GM10248 (cell line): Measurements from ENCODE around the gene PCIF1.
A peak's percentile ranks its signal among the peaks of the same experiment; 100 is the strongest.

Experiments
- CTCF ChIA-PET: fragments of 300-600 bp; sonication (Branson Sonifier 250); formaldehyde crosslinking; extraction: SDS; loops from one replicate; lab custom pipeline; 2021; ENCODE audit warnings: antibody characterized with exemption; lab: Yijun Ruan, JAX
- POLR2A ChIA-PET: fragments of 350-650 bp; sonication (Branson Sonifier 250); formaldehyde crosslinking; extraction: SDS; loops from one replicate; lab custom pipeline; 2020; ENCODE audit warnings: antibody characterized with exemption; lab: Yijun Ruan, JAX
- DNase-seq: peaks from one replicate; pipeline ENCODE4 v3.0.0; 2012; ENCODE audit errors: extremely low spot score
- TF ChIP-seq, protein P1 (sequence below): IDR thresholded peaks from 2 replicates; pipeline ENCODE4 v1.5.1; 2012; ENCODE audit warnings: mild to moderate bottlenecking, low read depth; ENCODE audit errors: extremely low read depth, missing control alignments, control extremely low read depth

PCIF1 gene

DNA sequence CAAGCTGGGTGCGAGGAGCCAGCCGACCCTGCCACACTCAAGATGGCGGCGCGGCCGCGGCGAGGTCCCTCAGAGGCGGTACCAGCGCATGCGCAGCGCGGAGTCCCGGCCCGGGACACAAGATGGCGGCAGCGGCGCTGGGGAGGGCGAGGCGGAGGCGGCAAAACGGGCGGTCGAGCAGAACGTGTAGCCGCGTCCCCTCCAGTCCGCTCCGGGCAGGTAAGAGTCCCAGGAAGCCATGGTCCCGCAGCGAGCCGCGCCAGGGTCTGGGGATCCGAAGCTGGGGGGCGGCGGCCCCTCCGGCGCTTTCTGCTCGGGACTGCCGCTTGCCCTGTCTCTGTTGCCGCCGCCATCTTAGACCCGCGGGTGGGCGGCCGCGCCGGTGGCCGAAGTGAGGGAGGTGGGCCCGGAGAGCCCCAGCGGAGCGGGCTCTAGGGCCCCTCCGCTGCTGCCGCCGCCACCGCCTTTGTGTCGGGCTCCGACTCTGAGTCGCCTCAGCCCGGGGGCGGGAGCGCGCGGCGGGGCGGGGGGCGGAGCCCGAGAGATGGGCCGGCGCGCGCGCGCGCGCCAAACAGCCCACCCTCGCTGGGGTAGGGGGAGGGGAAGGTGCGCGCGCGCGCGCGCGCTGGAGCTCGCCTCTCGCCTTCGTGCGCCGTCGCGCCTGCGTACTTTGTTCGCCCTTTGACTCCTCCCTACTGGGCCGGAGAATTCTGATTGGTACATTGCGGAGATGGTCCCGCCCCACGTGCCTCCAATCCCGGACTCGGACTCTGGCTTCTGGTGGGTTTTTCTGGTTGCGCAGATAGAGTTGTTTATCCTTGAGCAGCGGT, at the start of gene PCIF1:
PCIF1 (plus strand) TSS at position 98 of the 830 bp plus-strand sequence. CDS start 4,317 bp downstream, outside the sequence.
- POLR2A ChIA-PET, result interaction anchor here (0.6 to 2.6 kb wide), 21 partner anchors 8 to 481 kb away, joined by 3 to 14 read pairs (median 5); partner anchors contain the start of genes CTSA, NEURL2 and ZNF335
- TF ChIP-seq, protein P1, sequence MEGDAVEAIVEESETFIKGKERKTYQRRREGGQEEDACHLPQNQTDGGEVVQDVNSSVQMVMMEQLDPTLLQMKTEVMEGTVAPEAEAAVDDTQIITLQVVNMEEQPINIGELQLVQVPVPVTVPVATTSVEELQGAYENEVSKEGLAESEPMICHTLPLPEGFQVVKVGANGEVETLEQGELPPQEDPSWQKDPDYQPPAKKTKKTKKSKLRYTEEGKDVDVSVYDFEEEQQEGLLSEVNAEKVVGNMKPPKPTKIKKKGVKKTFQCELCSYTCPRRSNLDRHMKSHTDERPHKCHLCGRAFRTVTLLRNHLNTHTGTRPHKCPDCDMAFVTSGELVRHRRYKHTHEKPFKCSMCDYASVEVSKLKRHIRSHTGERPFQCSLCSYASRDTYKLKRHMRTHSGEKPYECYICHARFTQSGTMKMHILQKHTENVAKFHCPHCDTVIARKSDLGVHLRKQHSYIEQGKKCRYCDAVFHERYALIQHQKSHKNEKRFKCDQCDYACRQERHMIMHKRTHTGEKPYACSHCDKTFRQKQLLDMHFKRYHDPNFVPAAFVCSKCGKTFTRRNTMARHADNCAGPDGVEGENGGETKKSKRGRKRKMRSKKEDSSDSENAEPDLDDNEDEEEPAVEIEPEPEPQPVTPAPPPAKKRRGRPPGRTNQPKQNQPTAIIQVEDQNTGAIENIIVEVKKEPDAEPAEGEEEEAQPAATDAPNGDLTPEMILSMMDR, result no peak
- peak; percentile 99 for DNase-seq
- CTCF ChIA-PET, result interaction anchor here (0.8 to 5.3 kb wide), 11 partner anchors 10 to 164 kb away, joined by 3 to 43 read pairs (median 5); partner anchors contain the start of gene ZNF335

DNA sequence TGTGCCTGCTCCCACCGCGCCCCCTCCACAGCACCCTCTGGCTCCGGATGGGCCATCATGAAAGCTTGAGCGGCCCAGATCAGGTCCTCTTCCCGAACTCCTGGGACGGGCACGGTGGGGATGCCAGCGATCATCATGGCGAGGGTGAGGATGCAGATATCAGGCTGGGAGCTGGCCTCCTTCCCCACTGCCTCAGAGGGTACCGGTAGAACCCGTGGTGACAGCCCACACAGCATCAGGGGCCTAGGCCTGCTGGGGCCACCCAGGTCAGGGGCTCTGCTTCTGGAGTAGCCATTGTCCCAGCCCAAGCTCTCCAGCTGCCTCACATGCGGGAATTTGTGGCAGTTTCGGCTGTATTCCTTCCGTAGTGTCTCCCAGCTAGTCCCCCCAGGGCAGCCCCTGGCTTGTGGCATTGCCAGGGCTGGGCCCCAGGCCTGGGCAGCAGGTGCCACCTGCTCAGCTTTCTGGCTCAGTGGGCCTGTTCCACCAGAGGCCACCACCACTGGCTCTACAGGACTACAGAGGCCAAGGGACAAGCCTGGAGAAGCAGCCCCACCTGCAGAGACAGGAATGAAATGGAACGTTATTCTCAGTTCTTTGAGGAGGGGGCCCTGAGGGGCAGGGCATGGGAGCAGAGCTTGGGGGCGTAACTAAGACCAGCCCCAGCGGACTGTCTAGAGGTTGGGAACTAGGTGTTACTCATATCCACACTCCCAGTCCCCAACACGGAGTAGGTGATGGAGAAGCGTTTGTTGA, 47.7 kb upstream of the PCIF1 start:
- ChIA-PET CTCF (no interaction called here), POLR2A (no interaction called here)
- TF ChIP-seq, protein P1, result no peak
- no peak for DNase-seq

DNA sequence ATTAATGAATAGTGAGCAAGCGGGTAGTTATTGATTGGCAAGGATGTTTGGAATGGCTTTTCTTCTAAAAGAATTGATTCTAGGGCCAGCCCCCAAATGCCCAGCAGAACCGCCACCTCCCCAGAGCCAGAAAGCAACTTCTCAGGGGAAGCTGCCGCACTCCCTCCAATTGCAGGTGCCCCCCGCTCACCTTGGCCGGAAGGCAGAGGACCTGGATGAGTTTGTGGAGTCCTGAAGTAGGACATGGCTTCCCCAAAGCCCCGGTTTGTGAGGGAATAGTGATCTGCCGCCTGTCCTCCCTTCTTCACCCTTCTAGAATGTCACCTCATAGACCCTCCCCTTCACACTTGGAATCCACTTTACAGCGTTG, 47.2 kb upstream of the PCIF1 start, which contains the start of gene SPATA25:
SPATA25 (minus strand) TSS at position 277 of the 370 bp plus-strand sequence; CDS start at position 245, 32 bp downstream.
- CTCF ChIA-PET, result no interaction called here
- TF ChIP-seq, protein P1, result no peak
- DNase-seq, result no peak
- POLR2A ChIA-PET, result no interaction called here

DNA sequence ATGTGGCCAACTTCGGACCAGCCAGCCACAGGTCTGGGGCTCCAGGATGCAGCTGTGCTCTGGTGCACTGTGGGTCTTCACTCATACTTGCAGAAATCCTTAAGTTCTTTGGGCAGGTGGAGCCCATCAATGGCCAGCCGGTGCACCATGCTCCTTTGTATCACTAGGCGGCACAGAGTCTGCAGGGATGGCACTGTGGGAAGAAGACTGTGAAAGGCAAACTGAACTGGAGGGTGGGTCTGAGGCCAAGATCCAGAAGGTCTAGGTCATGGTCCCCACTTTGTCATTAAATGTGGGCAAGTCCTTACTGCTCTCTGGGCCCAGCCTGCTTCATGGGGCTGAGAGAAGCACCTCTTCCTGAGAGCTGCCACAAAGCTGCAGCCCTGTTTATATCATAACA, 45.8 kb upstream of the PCIF1 start:
- TF ChIP-seq, protein P1, result no peak
- POLR2A ChIA-PET, result no interaction called here
- CTCF ChIA-PET, result interaction anchor here (1.1 to 2.9 kb wide), 4 partner anchors 7 to 460 kb away, joined by 3 to 19 read pairs (median 6); partner anchors contain the start of gene ZSWIM1
- no peak for DNase-seq

DNA sequence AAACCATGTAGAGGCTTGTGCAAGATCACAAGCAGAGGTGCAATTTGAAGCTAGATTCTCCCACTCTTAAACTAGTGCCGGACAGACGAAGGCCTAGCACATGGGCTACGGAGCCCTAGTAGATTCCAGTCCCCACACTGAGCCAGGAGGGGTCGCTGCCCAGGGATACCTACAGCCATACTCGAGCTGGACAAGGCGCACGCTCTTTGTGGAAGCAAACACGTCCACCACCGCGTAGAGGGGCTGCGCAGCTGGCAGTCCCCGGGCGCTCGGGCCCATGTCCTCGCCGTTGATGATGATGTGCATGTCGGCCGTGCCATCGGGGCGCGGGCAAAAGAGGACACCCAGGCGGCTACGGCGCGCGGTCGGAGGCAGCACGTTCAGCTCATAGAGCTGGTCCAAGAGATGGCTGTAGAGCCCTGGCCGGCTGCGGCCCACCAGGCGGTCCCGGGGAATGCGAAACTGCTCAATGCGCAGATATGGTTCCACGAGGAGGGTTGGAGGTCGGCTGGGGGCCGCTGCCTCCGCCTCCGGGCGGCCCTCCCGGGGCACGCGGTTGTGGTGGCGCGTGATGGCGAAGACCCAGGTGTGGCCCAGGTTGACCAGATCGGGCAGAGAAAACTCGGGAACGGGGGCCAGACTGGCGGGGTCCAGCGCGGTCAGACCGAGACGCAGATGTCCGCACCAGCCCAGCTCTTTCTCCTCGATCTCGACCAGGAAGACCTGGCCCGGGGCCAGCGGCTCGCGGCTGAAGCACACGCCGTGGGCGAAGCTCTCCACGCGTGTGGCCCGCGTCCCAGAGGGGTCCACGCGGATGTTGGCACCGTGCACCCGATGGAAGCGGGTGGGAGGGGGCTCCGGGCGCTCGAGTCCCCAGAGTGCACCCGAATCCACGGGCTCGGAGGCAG, 44.2 kb upstream of the PCIF1 start:
- peak; percentile 66 for DNase-seq
- TF ChIP-seq, protein P1, result peak; percentile 43
- CTCF ChIA-PET, result interaction anchor here (0.6 to 2.9 kb wide), 22 partner anchors 9 to 459 kb away, joined by 3 to 19 read pairs (median 4); partner anchors contain the start of gene ZSWIM1
- POLR2A ChIA-PET, result interaction anchor here (0.5 to 1.6 kb wide), 5 partner anchors 9 to 1474 kb away, joined by 3 to 6 read pairs (median 4); partner anchors contain the start of genes PLTP and ZSWIM1
